WTC11 (cell line): ENCODE data around the gene ALDH9A1. TPM values are rescaled to one million over a fixed set of nuclear protein-coding genes. Genes with fewer than 3 reads are reported as not detected.

Experiments
- ATAC-seq: fragments of 200-7000 bp; cut with Tn5 transposase; 2 replicates; pipeline ENCODE4 v1.10.0; 2021; ENCODE audit warnings: mild to moderate bottlenecking, moderate library complexity
- CTCF ChIA-PET: fragments of 300-600 bp; sonication (Branson Sonifier 250); formaldehyde crosslinking; loops from one replicate; lab custom pipeline; 2021; ENCODE audit warnings: antibody characterized with exemption; lab: Charles Lee
- POLR2A ChIA-PET: fragments of 350-600 bp; sonication (Branson Sonifier 250); formaldehyde crosslinking; loops from one replicate; lab custom pipeline; 2021; ENCODE audit warnings: antibody characterized with exemption; lab: Charles Lee
- DNase-seq: peaks from one replicate; pipeline ENCODE4 v3.0.0; 2021; ENCODE audit warnings: low spot score
- H3K27ac Mint-ChIP-seq: 2 replicates; pipeline ENCODE4 v1.8.0; 2021; ENCODE audit warnings: mixed read lengths
- H3K27me3 Mint-ChIP-seq: 2 replicates; pipeline ENCODE4 v1.8.0; 2021; ENCODE audit warnings: low read depth, mild to moderate bottlenecking, moderate library complexity, mixed read lengths
- H3K36me3 Mint-ChIP-seq: 2 replicates; pipeline ENCODE4 v1.8.0; 2021; ENCODE audit warnings: mixed read lengths
- H3K4me1 Mint-ChIP-seq: 2 replicates; pipeline ENCODE4 v1.8.0; 2022; ENCODE audit warnings: mixed read lengths
- H3K4me3 Mint-ChIP-seq: 2 replicates; pipeline ENCODE4 v1.8.0; 2021; ENCODE audit warnings: mild to moderate bottlenecking, moderate library complexity, mixed read lengths
- H3K9me3 Mint-ChIP-seq: 2 replicates; pipeline ENCODE4 v1.8.0; 2021; ENCODE audit warnings: mixed read lengths
- ETV6 ChIP-seq: sonication (generic); formaldehyde crosslinking; IDR thresholded peaks from 2 replicates; pipeline ENCODE4 v1.8.1; 2022; ENCODE audit warnings: mild to moderate bottlenecking, missing genetic modification reagents
- GABPB1 ChIP-seq: sonication (generic); formaldehyde crosslinking; IDR thresholded peaks from 2 replicates; pipeline ENCODE4 v1.8.1; 2023; ENCODE audit warnings: mild to moderate bottlenecking, missing genetic modification reagents
- GRHL2 ChIP-seq: fragments of 250-450 bp; sonication (Bioruptor Pico); IDR thresholded peaks from 2 replicates; pipeline ENCODE4 v1.8.0; 2022; ENCODE audit warnings: mild to moderate bottlenecking, moderate library complexity; ENCODE audit not compliant: insufficient replicate concordance, severe bottlenecking
- HMGA2 ChIP-seq: fragments of 250-450 bp; sonication (Bioruptor Pico); IDR thresholded peaks from 2 replicates; pipeline ENCODE4 v1.4.0; 2021; ENCODE audit warnings: mild to moderate bottlenecking, moderate library complexity
- IRF2 ChIP-seq: sonication (generic); formaldehyde crosslinking; IDR thresholded peaks from 2 replicates; pipeline ENCODE4 v1.8.0; 2022; ENCODE audit warnings: low read depth, missing genetic modification reagents, borderline replicate concordance
- JAZF1 ChIP-seq: fragments of 250-450 bp; sonication (Bioruptor Pico); IDR thresholded peaks from 2 replicates; pipeline ENCODE4 v1.9.0; 2021; ENCODE audit warnings: moderate library complexity, mild to moderate bottlenecking, inconsistent platforms
- KAT7 ChIP-seq: sonication (generic); formaldehyde crosslinking; IDR thresholded peaks from 2 replicates; pipeline ENCODE4 v1.8.1; 2023; ENCODE audit warnings: missing genetic modification reagents, mild to moderate bottlenecking, borderline replicate concordance
- MXD4 ChIP-seq: fragments of 250-450 bp; sonication (Bioruptor Pico); IDR thresholded peaks from 2 replicates; pipeline ENCODE4 v1.8.0; 2021; ENCODE audit warnings: mild to moderate bottlenecking, moderate library complexity, borderline replicate concordance
- SOX15 ChIP-seq: fragments of 250-450 bp; sonication (Bioruptor Pico); IDR thresholded peaks from 2 replicates; pipeline ENCODE4 v1.9.0; 2021; ENCODE audit warnings: mild to moderate bottlenecking
- TEAD4 ChIP-seq: sonication (generic); formaldehyde crosslinking; IDR thresholded peaks from 2 replicates; pipeline ENCODE4 v1.8.0; 2022; ENCODE audit warnings: mild to moderate bottlenecking, missing genetic modification reagents
- ZNF396 ChIP-seq: fragments of 250-450 bp; sonication (Bioruptor Pico); IDR thresholded peaks from 2 replicates; pipeline ENCODE4 v1.8.0; 2021; ENCODE audit warnings: mild to moderate bottlenecking, moderate library complexity, borderline replicate concordance
- total RNA-seq: library from RNA; stranded (reverse); gene quantifications from 3 replicates; pipeline ENCODE4 v1.2.3, GENCODE V29; 2021
- TF ChIP-seq, protein P1 (sequence below): fragments of 250-450 bp; sonication (Bioruptor Pico); conservative IDR thresholded peaks from 2 replicates; pipeline ENCODE4 v1.9.0; 2021; ENCODE audit warnings: mild to moderate bottlenecking
- TF ChIP-seq, protein P2 (sequence below): sonication (generic); formaldehyde crosslinking; IDR thresholded peaks from 2 replicates; pipeline ENCODE4 v1.8.0; 2023; ENCODE audit warnings: missing genetic modification reagents
- TF ChIP-seq, protein P3 (sequence below): sonication (generic); formaldehyde crosslinking; IDR thresholded peaks from 2 replicates; pipeline ENCODE4 v1.8.1; 2023; ENCODE audit warnings: mild to moderate bottlenecking, missing genetic modification reagents, moderate library complexity
- TF ChIP-seq, protein P4 (sequence below): sonication (generic); formaldehyde crosslinking; IDR thresholded peaks from 2 replicates; pipeline ENCODE4 v1.8.1; 2022; ENCODE audit warnings: low read depth, mild to moderate bottlenecking, moderate library complexity, missing genetic modification reagents, borderline replicate concordance
- TF ChIP-seq, protein P5 (sequence below): fragments of 250-450 bp; sonication (Bioruptor Pico); IDR thresholded peaks from 2 replicates; pipeline ENCODE4 v1.9.0; 2021; ENCODE audit warnings: mild to moderate bottlenecking
- TF ChIP-seq, protein P6 (sequence below): sonication (generic); formaldehyde crosslinking; IDR thresholded peaks from 2 replicates; pipeline ENCODE4 v1.8.1; 2022; ENCODE audit warnings: mild to moderate bottlenecking, moderate library complexity, missing genetic modification reagents
- TF ChIP-seq, protein P7 (sequence below): sonication (generic); formaldehyde crosslinking; IDR thresholded peaks from 2 replicates; pipeline ENCODE4 v1.8.1; 2022; ENCODE audit warnings: low read depth, missing genetic modification reagents, borderline replicate concordance
- TF ChIP-seq, protein P8 (sequence below): fragments of 250-450 bp; sonication (Bioruptor Pico); IDR thresholded peaks from 2 replicates; pipeline ENCODE4 v1.9.0; 2021; ENCODE audit warnings: mild to moderate bottlenecking, borderline replicate concordance

Gene ALDH9A1
- total RNA-seq, 1 experiment from 2014 or later: 51.9 TPM

DNA sequence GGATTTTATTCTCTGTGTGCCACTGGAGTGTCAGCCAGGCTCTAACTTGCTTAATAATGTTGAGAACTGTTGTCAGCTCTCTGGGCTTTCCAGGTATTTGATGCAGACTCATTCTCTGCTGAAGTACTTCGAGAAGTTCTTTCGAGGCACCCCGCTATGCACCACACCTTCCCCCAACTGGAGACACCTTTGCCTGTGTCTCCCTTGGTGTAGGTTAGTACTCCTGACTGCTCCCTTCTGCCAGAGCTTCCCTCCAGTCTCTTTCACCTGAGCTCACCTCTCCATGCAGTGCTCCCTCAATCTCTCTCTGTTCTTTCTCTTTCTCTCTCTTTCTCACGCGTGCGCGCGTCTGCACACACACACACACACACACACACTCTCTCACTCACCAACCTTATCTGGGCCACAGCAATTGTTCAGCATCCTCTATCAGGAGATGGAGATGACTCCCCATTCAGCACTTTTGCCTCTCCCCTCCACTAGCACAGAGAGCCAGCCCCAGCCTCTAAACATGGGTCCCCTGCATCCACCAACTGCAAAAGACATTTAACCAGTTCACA lies 81.3 kb downstream of the ALDH9A1 start:
- H3K27ac Mint-ChIP-seq: no peak overlapping the region
- POLR2A ChIA-PET: interaction anchor here (0.5 to 1.2 kb wide), 2 partner anchors 14 to 105 kb away, joined by 3 to 4 read pairs; partner anchors contain the start of gene MGST3
- peaks cover 10% of the 10 kb centered on the region for H3K36me3 Mint-ChIP-seq
- peak; percentile 64 for ATAC-seq
- CTCF ChIA-PET: interaction anchor here (1.0 to 1.9 kb wide), 2 partner anchors 15 to 69 kb away, joined by 3 to 6 read pairs; no protein-coding TSS in a partner anchor
- TF ChIP-seq, protein P1, sequence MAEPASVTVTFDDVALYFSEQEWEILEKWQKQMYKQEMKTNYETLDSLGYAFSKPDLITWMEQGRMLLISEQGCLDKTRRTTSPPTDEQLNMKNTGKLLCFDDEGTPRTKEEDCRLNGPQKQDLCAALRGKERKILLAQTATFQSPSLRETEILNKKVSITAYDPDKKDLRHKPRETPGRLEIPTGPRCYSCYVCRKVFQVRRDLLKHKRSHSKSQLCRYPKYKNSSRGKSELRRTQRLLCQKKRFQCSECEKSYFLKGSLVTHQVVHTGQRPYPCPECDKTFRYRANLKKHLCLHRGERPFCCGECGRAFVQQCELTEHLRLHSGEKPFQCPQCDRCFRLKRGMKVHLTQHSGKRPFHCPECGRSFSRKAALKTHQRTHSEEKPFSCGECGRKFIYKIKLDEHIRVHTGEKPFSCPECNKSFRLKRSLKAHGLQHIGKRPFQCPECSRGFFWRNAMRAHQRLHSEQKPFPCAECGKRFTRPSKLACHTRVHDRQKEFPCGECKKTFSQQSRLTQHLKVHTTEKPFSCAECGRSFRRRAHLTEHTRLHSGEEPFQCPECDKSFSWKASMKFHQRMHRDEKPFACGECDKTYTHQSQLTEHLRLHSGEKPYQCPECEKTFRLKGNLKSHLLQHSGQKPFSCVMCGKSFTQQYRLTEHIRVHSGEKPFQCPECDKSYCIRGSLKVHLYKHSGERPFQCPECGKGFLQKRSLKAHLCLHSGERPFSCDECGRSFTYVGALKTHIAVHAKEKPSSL (CRISPR knock-in tag): no peak
- TF ChIP-seq HMGA2 (CRISPR knock-in tag) (no peak), ETV6 (no peak), GRHL2 (CRISPR knock-in tag) (no peak), TEAD4 (CRISPR knock-in tag) (no peak), KAT7 (no peak), ZNF396 (CRISPR knock-in tag) (no peak), JAZF1 (no peak), MXD4 (CRISPR knock-in tag) (no peak), SOX15 (CRISPR knock-in tag) (no peak), IRF2 (CRISPR knock-in tag) (no peak), GABPB1 (CRISPR knock-in tag) (no peak)
- TF ChIP-seq, protein P2, sequence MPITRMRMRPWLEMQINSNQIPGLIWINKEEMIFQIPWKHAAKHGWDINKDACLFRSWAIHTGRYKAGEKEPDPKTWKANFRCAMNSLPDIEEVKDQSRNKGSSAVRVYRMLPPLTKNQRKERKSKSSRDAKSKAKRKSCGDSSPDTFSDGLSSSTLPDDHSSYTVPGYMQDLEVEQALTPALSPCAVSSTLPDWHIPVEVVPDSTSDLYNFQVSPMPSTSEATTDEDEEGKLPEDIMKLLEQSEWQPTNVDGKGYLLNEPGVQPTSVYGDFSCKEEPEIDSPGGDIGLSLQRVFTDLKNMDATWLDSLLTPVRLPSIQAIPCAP: no peak
- TF ChIP-seq, protein P3, sequence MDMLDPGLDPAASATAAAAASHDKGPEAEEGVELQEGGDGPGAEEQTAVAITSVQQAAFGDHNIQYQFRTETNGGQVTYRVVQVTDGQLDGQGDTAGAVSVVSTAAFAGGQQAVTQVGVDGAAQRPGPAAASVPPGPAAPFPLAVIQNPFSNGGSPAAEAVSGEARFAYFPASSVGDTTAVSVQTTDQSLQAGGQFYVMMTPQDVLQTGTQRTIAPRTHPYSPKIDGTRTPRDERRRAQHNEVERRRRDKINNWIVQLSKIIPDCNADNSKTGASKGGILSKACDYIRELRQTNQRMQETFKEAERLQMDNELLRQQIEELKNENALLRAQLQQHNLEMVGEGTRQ (CRISPR knock-in tag): no peak
- TF ChIP-seq, protein P4, sequence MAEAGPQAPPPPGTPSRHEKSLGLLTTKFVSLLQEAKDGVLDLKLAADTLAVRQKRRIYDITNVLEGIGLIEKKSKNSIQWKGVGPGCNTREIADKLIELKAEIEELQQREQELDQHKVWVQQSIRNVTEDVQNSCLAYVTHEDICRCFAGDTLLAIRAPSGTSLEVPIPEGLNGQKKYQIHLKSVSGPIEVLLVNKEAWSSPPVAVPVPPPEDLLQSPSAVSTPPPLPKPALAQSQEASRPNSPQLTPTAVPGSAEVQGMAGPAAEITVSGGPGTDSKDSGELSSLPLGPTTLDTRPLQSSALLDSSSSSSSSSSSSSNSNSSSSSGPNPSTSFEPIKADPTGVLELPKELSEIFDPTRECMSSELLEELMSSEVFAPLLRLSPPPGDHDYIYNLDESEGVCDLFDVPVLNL (CRISPR knock-in tag): no peak
- TF ChIP-seq, protein P5, sequence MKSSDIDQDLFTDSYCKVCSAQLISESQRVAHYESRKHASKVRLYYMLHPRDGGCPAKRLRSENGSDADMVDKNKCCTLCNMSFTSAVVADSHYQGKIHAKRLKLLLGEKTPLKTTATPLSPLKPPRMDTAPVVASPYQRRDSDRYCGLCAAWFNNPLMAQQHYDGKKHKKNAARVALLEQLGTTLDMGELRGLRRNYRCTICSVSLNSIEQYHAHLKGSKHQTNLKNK (CRISPR knock-in tag): no peak
- TF ChIP-seq, protein P6, sequence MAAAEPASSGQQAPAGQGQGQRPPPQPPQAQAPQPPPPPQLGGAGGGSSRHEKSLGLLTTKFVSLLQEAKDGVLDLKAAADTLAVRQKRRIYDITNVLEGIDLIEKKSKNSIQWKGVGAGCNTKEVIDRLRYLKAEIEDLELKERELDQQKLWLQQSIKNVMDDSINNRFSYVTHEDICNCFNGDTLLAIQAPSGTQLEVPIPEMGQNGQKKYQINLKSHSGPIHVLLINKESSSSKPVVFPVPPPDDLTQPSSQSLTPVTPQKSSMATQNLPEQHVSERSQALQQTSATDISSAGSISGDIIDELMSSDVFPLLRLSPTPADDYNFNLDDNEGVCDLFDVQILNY (CRISPR knock-in tag): no peak
- TF ChIP-seq, protein P7, sequence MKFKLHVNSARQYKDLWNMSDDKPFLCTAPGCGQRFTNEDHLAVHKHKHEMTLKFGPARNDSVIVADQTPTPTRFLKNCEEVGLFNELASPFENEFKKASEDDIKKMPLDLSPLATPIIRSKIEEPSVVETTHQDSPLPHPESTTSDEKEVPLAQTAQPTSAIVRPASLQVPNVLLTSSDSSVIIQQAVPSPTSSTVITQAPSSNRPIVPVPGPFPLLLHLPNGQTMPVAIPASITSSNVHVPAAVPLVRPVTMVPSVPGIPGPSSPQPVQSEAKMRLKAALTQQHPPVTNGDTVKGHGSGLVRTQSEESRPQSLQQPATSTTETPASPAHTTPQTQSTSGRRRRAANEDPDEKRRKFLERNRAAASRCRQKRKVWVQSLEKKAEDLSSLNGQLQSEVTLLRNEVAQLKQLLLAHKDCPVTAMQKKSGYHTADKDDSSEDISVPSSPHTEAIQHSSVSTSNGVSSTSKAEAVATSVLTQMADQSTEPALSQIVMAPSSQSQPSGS (CRISPR knock-in tag): no peak
- TF ChIP-seq, protein P8, sequence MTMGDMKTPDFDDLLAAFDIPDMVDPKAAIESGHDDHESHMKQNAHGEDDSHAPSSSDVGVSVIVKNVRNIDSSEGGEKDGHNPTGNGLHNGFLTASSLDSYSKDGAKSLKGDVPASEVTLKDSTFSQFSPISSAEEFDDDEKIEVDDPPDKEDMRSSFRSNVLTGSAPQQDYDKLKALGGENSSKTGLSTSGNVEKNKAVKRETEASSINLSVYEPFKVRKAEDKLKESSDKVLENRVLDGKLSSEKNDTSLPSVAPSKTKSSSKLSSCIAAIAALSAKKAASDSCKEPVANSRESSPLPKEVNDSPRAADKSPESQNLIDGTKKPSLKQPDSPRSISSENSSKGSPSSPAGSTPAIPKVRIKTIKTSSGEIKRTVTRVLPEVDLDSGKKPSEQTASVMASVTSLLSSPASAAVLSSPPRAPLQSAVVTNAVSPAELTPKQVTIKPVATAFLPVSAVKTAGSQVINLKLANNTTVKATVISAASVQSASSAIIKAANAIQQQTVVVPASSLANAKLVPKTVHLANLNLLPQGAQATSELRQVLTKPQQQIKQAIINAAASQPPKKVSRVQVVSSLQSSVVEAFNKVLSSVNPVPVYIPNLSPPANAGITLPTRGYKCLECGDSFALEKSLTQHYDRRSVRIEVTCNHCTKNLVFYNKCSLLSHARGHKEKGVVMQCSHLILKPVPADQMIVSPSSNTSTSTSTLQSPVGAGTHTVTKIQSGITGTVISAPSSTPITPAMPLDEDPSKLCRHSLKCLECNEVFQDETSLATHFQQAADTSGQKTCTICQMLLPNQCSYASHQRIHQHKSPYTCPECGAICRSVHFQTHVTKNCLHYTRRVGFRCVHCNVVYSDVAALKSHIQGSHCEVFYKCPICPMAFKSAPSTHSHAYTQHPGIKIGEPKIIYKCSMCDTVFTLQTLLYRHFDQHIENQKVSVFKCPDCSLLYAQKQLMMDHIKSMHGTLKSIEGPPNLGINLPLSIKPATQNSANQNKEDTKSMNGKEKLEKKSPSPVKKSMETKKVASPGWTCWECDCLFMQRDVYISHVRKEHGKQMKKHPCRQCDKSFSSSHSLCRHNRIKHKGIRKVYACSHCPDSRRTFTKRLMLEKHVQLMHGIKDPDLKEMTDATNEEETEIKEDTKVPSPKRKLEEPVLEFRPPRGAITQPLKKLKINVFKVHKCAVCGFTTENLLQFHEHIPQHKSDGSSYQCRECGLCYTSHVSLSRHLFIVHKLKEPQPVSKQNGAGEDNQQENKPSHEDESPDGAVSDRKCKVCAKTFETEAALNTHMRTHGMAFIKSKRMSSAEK (CRISPR knock-in tag): no peak
- no peak for DNase-seq
- 0 out of 2 replicates have a peak, but pooled peaks cover 3% of the 10 kb centered on the region for H3K27me3 Mint-ChIP-seq
- peaks cover 17% of the 10 kb centered on the region for H3K4me1 Mint-ChIP-seq
- H3K9me3 Mint-ChIP-seq: peaks cover 14% of the 10 kb centered on the region
- H3K4me3 Mint-ChIP-seq: no peak overlapping the region
